Neural cell (in vitro differentiated cells): ENCODE measurements around the gene L3MBTL4.

Experiments used
- CTCF ChIP-seq: fragments of 450-650 bp; IDR thresholded peaks from 2 replicates; pipeline ENCODE4 v1.5.1; 2014; ENCODE audit warnings: antibody characterized with exemption, mild to moderate bottlenecking, moderate library complexity; ENCODE audit not compliant: poor library complexity, severe bottlenecking
- RAD21 ChIP-seq: fragments of 450-650 bp; conservative IDR thresholded peaks from 2 replicates; pipeline ENCODE4 v1.6.1; 2014; ENCODE audit warnings: antibody characterized with exemption, mild to moderate bottlenecking, moderate library complexity
- TF ChIP-seq, protein P1 (sequence below): IDR thresholded peaks from 2 replicates; pipeline ENCODE4 v1.6.1; 2012; ENCODE audit warnings: borderline replicate concordance

DNA sequence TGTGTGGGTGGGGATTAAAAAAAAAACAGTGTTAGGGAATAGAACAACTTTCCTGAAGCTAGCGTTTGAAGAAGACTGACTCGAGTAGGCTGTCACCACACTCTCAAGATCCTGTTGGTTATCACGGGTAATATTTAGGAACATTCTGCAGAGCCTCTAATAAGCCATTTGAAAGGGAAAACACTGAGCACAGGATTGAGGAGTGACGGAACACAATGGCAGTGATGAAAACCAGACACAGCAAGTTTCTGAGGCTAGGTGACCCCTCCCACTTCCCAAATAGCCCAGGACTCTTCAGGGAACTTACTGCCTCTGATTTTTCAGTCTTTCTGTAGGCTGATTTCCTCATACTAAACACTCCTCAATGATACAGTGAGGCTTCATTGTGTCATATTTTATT lies 431.2 kb downstream of the L3MBTL4 start:
- TF ChIP-seq, protein P1, sequence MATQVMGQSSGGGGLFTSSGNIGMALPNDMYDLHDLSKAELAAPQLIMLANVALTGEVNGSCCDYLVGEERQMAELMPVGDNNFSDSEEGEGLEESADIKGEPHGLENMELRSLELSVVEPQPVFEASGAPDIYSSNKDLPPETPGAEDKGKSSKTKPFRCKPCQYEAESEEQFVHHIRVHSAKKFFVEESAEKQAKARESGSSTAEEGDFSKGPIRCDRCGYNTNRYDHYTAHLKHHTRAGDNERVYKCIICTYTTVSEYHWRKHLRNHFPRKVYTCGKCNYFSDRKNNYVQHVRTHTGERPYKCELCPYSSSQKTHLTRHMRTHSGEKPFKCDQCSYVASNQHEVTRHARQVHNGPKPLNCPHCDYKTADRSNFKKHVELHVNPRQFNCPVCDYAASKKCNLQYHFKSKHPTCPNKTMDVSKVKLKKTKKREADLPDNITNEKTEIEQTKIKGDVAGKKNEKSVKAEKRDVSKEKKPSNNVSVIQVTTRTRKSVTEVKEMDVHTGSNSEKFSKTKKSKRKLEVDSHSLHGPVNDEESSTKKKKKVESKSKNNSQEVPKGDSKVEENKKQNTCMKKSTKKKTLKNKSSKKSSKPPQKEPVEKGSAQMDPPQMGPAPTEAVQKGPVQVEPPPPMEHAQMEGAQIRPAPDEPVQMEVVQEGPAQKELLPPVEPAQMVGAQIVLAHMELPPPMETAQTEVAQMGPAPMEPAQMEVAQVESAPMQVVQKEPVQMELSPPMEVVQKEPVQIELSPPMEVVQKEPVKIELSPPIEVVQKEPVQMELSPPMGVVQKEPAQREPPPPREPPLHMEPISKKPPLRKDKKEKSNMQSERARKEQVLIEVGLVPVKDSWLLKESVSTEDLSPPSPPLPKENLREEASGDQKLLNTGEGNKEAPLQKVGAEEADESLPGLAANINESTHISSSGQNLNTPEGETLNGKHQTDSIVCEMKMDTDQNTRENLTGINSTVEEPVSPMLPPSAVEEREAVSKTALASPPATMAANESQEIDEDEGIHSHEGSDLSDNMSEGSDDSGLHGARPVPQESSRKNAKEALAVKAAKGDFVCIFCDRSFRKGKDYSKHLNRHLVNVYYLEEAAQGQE = no peak
- no peak for TF ChIP-seq CTCF
- no peak for TF ChIP-seq RAD21
